ENCODE results near the gene PCDHB9. TPM values are rescaled to one million over a fixed set of nuclear protein-coding genes. Genes with fewer than 3 reads are reported as not detected.
"Not testable (repeated sequence)": the region's sequence is repeated elsewhere in the genome, so short reads cannot be mapped to it uniquely, and the experiment has no call there.

PCDHB9 gene
- total RNA-seq, 1 donor from 2014 or later: 3.7 TPM

DNA sequence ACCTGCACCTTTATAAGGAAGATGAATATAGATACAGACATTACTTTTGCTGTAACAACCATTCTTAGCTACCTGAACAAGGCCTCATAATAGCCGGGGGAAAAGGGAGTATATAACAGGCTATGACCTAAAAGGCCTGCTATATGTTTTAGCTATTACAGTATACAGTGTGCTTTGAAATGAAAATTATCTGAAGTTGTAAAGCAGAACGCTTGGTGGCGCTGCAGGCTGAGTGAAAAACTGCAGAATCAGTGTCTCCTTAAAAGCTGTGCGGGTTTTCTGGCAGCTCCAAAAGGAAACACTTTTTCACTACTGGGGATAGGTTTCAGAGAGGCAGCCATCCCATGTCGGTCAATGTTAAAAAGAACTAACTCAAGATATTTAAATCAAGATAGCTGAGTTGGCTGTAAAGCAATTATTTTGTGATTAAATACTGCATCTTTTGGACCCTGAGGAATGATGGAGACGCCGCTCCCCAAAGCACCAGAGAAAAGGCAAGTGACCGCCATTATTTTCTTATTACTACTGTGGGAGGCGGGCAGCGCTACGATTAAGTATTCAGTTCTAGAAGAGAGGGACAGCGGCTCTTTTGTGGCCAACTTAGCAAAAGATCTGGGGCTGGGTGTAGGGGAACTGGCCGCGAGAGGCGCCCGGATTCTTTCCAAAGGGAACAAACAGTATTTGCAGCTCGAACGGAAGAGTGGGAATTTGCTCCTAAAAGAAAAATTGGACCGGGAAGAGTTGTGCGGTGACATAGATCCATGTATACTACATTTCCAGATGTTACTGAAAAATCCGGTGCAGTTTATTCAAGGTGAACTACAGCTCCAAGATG lies 31.2 kb upstream of the PCDHB9 start:
- no peak for DNase-seq (ENCODE audit: extremely low spot score in 2 of 2)
- Histone ChIP-seq H3K36me3 (no peaks in the 10 kb centered on the region), H3K9me3 (peaks cover 14% of the 10 kb centered on the region), H3K4me1 (no peaks in the 10 kb centered on the region), H3K27ac (no peak overlapping the region), H3K4me3 (no peak overlapping the region), H3K27me3 (no peaks in the 10 kb centered on the region)
- no peak for TF ChIP-seq POLR2A (IDR thresholded peaks at IDR 0.05)
- TF ChIP-seq POLR2AphosphoS5 (IDR thresholded peaks at IDR 0.05; ENCODE audit: insufficient read depth in 1 of 2, low read depth in 1 of 2): no peak
- intact Hi-C loops (cut with DNase I): no loop called here

DNA sequence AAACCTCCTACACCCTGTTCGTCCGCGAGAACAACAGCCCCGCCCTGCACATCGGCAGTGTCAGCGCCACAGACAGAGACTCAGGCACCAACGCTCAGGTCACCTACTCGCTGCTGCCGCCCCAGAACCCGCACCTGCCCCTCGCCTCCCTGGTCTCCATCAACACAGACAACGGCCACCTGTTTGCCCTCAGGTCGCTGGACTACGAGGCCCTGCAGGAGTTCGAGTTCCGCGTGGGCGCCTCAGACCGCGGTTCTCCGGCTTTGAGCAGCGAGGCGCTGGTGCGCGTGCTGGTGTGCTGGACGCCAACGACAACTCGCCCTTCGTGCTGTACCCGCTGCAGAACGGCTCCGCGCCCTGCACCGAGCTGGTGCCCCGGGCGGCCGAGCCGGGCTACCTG lies 29.6 kb upstream of the PCDHB9 start:
- intact Hi-C loops (cut with DNase I); H3K36me3 ChIP-seq; H3K9me3 ChIP-seq; H3K4me1 ChIP-seq; H3K4me3 ChIP-seq; H3K27me3 ChIP-seq; H3K27ac ChIP-seq; DNase-seq (ENCODE audit: extremely low spot score in 2 of 2): not testable (repeated sequence)

DNA sequence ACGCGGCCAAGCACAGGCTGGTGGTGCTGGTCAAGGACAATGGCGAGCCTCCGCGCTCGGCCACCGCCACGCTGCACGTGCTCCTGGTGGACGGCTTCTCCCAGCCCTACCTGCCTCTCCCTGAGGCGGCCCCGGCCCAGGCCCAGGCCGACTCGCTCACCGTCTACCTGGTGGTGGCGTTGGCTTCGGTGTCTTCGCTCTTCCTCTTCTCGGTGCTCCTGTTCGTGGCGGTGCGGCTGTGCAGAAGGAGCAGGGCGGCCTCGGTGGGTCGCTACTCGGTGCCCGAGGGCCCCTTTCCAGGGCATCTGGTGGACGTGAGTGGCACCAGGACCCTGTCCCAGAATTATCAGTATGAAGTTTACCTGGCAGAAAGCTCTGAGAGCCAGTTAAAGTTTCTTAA lies 29.1 kb upstream of the PCDHB9 start:
- H3K4me3 ChIP-seq; H3K27me3 ChIP-seq; DNase-seq (ENCODE audit: extremely low spot score in 2 of 2); H3K27ac ChIP-seq; H3K4me1 ChIP-seq; H3K36me3 ChIP-seq; intact Hi-C loops (cut with DNase I): not testable (repeated sequence)
- H3K9me3 ChIP-seq: peaks cover 11% of the 10 kb centered on the region

DNA sequence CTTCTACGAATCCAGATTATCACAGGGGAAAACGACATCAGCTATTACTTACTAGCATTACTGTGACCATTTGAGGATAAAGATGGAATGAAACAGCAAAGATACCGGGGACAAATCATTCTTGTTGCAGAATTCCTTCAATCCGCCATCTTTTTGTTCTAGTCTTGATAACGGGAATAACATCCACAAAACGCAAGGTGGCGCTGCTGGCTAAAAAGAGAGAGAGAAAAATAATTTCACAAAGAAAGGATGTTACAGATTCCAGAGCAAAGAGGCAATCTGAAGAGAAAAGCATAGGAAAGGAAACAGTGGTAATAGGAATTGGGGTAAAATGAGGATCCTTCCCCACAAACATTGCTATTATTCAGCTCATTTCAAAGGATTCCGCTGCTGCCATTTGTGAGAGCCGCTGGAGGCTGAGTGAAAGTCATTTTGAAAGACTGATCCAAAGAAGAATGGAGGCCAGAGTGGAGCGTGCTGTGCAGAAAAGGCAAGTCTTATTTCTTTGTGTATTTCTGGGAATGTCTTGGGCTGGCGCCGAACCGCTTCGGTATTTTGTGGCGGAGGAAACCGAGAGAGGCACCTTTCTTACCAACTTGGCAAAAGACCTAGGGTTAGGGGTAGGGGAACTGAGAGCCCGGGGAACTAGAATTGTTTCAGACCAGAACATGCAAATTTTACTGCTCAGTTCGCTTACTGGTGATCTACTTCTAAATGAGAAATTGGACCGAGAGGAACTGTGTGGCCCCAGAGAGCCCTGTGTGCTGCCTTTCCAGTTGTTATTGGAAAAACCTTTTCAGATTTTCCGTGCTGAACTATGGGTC lies 14.4 kb upstream of the PCDHB9 start, which contains the start of gene PCDHB7:
Gene PCDHB7, plus strand, starts transcription at position 264 of the 824 bp plus-strand sequence. Its CDS starts 192 bp downstream, at position 456.
- Histone ChIP-seq H3K9me3 (peaks cover 15% of the 10 kb centered on the region), H3K27ac (no peak within 1 kb of the TSS), H3K27me3 (no peaks in the 10 kb centered on the region), H3K4me1 (no peaks in the 10 kb centered on the region), H3K36me3 (no peaks in the 10 kb centered on the region), H3K4me3 (peak within 1 kb of the TSS in 1 of 2 donors; percentile 9)
- no peak for DNase-seq (ENCODE audit: extremely low spot score in 2 of 2)
- intact Hi-C loops (cut with DNase I): no loop called here
- TF ChIP-seq POLR2A (IDR thresholded peaks at IDR 0.05): no peak
- TF ChIP-seq, protein P1, sequence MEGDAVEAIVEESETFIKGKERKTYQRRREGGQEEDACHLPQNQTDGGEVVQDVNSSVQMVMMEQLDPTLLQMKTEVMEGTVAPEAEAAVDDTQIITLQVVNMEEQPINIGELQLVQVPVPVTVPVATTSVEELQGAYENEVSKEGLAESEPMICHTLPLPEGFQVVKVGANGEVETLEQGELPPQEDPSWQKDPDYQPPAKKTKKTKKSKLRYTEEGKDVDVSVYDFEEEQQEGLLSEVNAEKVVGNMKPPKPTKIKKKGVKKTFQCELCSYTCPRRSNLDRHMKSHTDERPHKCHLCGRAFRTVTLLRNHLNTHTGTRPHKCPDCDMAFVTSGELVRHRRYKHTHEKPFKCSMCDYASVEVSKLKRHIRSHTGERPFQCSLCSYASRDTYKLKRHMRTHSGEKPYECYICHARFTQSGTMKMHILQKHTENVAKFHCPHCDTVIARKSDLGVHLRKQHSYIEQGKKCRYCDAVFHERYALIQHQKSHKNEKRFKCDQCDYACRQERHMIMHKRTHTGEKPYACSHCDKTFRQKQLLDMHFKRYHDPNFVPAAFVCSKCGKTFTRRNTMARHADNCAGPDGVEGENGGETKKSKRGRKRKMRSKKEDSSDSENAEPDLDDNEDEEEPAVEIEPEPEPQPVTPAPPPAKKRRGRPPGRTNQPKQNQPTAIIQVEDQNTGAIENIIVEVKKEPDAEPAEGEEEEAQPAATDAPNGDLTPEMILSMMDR (IDR thresholded peaks at IDR 0.05): no peak
- no peak for TF ChIP-seq POLR2AphosphoS5 (IDR thresholded peaks at IDR 0.05; ENCODE audit: insufficient read depth in 1 of 2, low read depth in 1 of 2)

DNA sequence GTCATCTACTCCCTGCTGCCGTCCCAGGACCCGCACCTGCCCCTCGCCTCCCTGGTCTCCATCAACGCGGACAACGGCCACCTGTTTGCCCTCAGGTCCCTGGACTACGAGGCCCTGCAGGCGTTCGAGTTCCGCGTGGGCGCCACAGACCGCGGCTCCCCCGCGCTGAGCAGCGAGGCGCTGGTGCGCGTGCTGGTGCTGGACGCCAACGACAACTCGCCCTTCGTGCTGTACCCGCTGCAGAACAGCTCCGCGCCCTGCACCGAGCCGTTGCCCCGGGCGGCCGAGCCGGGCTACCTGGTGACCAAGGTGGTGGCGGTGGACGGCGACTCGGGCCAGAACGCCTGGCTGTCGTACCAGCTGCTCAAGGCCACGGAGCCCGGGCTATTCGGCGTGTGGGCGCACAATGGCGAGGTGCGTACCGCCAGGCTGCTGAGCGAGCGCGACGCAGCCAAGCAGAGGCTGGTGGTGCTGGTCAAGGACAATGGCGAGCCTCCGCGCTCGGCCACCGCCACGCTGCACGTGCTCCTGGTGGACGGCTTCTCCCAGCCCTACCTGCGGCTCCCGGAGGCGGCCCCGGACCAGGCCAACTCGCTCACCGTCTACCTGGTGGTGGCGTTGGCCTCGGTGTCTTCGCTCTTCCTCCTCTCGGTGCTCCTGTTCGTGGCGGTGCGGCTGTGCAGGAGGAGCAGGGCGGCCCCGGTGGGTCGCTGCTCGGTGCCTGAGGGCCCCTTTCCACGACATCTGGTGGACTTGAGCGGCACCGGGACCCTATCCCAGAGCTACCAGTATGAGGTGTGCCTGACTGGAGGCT lies 12.5 kb upstream of the PCDHB9 start:
- not testable (repeated sequence) for H3K27me3 ChIP-seq, H3K36me3 ChIP-seq, H3K27ac ChIP-seq, H3K4me3 ChIP-seq, H3K4me1 ChIP-seq
- intact Hi-C loops (cut with DNase I): loop anchor here (5.0 kb wide), 1 partner anchor 1598 kb away; the partner anchor contains the start of gene ARHGAP26
- peaks cover 25% of the 10 kb centered on the region for H3K9me3 ChIP-seq
- peak in 1 of 2 donors; percentile 88 for DNase-seq (ENCODE audit: extremely low spot score in 2 of 2)

DNA sequence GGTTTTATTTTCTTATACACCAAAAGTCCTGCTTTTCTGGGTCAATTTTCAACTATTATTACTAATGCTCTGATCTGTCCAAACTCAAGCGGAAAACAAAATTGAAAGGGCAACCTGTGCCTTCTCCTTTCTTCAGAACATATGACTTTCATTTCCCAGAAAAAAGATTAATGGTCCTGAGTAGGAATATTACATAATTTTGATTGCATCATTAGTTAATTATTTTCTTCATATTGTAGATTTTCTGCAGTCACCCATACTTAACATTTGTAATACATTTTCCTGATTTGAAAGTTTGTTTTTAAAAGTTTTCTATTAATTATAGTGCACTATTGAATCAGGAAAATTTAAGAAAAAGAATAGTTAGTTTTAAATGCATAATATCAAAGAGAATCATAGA lies 11.0 kb upstream of the PCDHB9 start:
- intact Hi-C loops (cut with DNase I): loop anchor here (5.0 kb wide), 1 partner anchor 1596 kb away; the partner anchor contains the start of gene ARHGAP26
- peaks cover 29% of the 10 kb centered on the region for H3K9me3 ChIP-seq

DNA sequence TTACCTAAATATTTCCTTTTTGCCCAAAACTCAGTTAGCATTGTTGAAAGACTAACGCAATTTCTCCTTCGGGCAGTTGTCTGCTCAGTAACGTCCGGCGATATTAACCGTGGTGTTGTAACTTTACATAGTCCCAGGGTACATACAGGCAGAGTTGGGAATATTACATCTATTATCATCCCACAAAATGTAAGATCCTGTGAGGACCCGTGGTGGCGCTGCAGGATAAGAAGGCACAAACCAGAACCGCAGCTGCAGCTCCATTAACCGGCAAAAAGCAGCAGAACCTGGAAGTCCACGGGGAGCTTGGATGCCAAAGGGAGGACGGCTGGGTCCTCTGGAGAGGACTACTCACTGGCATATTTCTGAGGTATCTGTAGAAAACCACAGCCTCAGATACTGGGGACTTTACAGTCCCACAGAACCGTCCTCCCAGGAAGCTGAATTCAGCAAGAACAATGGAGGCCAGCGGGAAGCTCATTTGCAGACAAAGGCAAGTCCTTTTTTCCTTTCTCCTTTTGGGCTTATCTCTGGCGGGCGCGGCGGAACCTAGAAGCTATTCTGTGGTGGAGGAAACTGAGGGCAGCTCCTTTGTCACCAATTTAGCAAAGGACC lies 9.3 kb upstream of the PCDHB9 start, which contains the start of gene PCDHB8:
Gene PCDHB8, plus strand, starts transcription at position 214 of the 615 bp plus-strand sequence. Its CDS starts 245 bp downstream, at position 459.
- H3K36me3 ChIP-seq; H3K27ac ChIP-seq; DNase-seq (ENCODE audit: extremely low spot score in 2 of 2); H3K4me3 ChIP-seq; H3K4me1 ChIP-seq; H3K27me3 ChIP-seq: not testable (repeated sequence)
- intact Hi-C loops (cut with DNase I): loop anchor here (5.0 kb wide), 1 partner anchor 1595 kb away; the partner anchor contains the start of gene ARHGAP26
- peaks cover 29% of the 10 kb centered on the region for H3K9me3 ChIP-seq

More for the DNA sequence above, 11.0 kb upstream of the PCDHB9 start:
- Histone ChIP-seq H3K4me3 (no peak overlapping the region), H3K27me3 (no peaks in the 10 kb centered on the region), H3K27ac (no peak overlapping the region), H3K4me1 (no peaks in the 10 kb centered on the region), H3K36me3 (no peaks in the 10 kb centered on the region)
- no peak for TF ChIP-seq POLR2AphosphoS5 (IDR thresholded peaks at IDR 0.05; ENCODE audit: insufficient read depth in 1 of 2, low read depth in 1 of 2)
- TF ChIP-seq POLR2A (IDR thresholded peaks at IDR 0.05): no peak
- TF ChIP-seq, protein P1 (IDR thresholded peaks at IDR 0.05): no peak
- DNase-seq (ENCODE audit: extremely low spot score in 2 of 2): no peak

DNA sequence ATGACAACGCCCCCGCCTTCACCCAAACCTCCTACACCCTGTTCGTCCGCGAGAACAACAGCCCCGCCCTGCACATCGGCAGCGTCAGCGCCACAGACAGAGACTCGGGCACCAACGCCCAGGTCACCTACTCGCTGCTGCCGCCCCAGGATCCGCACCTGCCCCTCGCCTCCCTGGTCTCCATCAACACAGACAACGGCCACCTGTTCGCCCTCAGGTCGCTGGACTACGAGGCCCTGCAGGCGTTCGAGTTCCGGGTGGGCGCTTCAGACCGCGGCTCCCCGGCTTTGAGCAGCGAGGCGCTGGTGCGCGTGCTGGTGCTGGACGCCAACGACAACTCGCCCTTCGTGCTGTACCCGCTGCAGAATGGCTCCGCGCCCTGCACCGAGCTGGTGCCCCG lies 7.6 kb upstream of the PCDHB9 start:
- not testable (repeated sequence) for H3K27me3 ChIP-seq; H3K36me3 ChIP-seq; DNase-seq (ENCODE audit: extremely low spot score in 2 of 2); H3K4me1 ChIP-seq; H3K4me3 ChIP-seq; H3K27ac ChIP-seq
- peaks cover 36% of the 10 kb centered on the region for H3K9me3 ChIP-seq
- intact Hi-C loops (cut with DNase I): loop anchor here (5.0 kb wide), 1 partner anchor 1593 kb away; the partner anchor contains the start of gene ARHGAP26

DNA sequence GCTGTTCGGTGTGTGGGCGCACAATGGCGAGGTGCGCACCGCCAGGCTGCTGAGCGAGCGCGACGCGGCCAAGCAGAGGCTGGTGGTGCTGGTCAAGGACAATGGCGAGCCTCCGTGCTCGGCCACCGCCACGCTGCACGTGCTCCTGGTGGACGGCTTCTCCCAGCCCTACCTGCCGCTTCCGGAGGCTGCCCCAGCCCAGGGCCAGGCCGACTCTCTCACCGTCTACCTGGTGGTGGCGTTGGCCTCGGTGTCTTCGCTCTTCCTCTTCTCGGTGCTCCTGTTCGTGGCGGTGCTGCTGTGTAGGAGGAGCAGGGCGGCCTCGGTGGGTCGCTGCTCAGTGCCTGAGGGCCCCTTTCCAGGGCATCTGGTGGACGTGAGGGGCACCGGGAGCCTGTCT lies 7.1 kb upstream of the PCDHB9 start:
- DNase-seq (ENCODE audit: extremely low spot score in 2 of 2); H3K4me3 ChIP-seq; H3K27ac ChIP-seq; H3K36me3 ChIP-seq; H3K27me3 ChIP-seq; H3K4me1 ChIP-seq: not testable (repeated sequence)
- H3K9me3 ChIP-seq: peaks cover 36% of the 10 kb centered on the region
- intact Hi-C loops (cut with DNase I): loop anchor here (5.0 kb wide), 1 partner anchor 1592 kb away; the partner anchor contains the start of gene ARHGAP26

Data from vagina (tissue), 2 donors.